ENCODE results near the gene NOTCH4. TPM values are rescaled to one million over a fixed set of nuclear protein-coding genes. Genes with fewer than 3 reads are reported as not detected.
"Not testable (repeated sequence)": the region's sequence is repeated elsewhere in the genome, so short reads cannot be mapped to it uniquely, and the experiment has no call there.

The NOTCH4 gene
- 2.3 to 2.6 TPM (median 2.5 TPM) in 3 replicates for total RNA-seq

DNA sequence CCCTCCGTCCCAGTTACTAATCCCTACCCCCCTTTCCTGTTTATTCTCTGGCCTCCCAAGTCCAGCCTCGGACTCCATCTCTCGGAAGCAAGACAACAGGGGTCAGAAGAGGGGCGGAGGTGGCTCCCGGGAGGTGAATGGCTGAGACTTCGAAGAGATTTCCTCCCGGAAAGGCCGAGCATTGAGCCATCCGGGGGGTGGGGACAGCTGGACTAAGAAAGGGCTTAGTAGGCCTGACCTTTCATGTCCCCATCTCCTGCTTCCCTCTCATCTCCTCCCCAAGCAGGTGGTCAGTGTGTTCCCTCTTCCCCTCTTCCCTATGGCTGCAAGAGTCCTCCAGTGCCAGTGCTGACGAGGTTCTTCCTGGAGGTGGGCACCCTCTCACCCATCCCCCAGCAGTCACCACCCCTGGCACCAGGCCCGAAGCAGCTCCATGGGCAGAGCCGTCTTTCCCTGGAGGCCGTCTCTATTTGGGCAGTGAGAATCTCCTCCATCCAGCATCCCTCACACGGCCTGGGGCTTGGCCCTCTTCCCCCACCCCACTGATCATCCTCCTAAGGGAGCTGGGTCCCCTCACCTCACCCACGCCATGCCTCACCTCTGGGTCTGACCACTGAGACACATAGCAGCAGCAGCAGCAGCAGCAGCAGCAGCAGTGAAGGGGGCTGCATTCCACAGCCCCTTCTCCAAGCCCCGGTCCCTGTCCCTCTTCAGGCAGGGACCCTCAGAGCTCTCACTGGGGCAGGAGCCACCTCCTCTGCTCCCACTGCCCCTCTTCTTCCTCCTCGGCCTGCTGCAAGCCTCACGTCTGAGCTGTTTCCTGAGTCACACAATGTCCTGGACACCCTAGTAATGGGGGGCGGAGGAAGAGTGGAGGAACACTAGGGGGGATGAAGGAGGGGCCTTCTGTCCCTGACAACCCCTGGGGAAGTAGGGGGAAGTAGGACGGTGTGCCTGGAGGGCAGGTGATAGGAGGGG lies at the start of gene NOTCH4:
Gene NOTCH4 (minus strand): TSS at position 810 of the 978 bp plus-strand sequence. CDS start 139 bp downstream, at position 671.
- Mint-ChIP-seq H3K4me1 (no peaks in the 10 kb centered on the region), H3K9me3 (no peaks in the 10 kb centered on the region), H3K36me3 (no peaks in the 10 kb centered on the region), H3K4me3 (no peak within 1 kb of the TSS), H3K27ac (no peak within 1 kb of the TSS), H3K27me3 (ENCODE audit: low read depth) (peaks cover 33% of the 10 kb centered on the region)
- no peak for DNase-seq (ENCODE audit: low spot score in 2 of 2, unreplicated experiment in 2 of 2)
- TF ChIP-seq CTCF (IDR thresholded peaks at IDR 0.05; ENCODE audit: unreplicated experiment) = no peak

GRCh38 chr6:32271429-32271828 lies 47.6 kb upstream of the NOTCH4 start:
- Mint-ChIP-seq H3K27ac (no peak overlapping the region), H3K4me1 (no peaks in the 10 kb centered on the region), H3K27me3 (ENCODE audit: low read depth) (no peaks in the 10 kb centered on the region), H3K4me3 (no peak overlapping the region), H3K9me3 (peaks cover 40% of the 10 kb centered on the region), H3K36me3 (peaks cover 31% of the 10 kb centered on the region)
- no peak for TF ChIP-seq CTCF (IDR thresholded peaks at IDR 0.05; ENCODE audit: unreplicated experiment)
- DNase-seq (ENCODE audit: low spot score in 2 of 2, unreplicated experiment in 2 of 2) = no peak

DNA sequence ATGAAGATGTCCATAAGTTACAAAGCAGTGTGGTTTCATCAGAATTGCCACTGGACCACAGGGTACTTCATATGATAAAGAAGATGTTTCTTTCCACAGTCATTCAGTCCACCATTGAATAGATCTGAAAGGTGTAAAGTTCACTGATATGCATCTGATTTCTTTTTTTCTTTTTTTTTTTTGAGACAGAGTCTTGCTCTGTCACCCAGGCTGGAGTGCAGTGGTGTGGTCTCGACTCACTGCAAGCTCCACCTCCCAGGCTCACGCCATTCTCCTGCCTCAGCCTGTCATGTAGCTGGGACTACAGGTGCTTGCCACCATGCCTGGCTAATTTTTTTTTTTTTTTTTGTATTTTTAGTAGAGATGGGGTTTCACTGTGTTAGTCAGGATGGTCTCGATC lies 44.6 kb upstream of the NOTCH4 start:
- H3K36me3 Mint-ChIP-seq = peaks cover 42% of the 10 kb centered on the region
- not testable (repeated sequence) for H3K27me3 Mint-ChIP-seq (ENCODE audit: low read depth)

DNA sequence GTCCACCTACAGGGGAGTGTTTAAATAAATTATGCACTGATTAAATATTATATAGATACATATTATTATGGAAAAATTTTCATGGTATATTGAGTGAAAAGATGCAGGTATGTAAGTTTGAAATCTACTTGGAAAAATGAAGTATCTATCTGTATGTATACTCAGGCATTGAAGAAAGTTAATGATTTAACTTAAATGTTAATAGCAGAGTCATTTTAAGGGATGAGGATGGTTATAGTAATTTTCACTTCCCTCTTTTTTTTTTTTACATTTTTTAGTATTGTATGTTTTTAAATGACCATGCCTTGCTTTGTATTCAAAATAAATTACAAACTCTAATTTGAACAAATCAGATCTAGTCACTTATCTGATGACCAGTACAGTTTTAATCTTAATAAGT lies 43.2 kb upstream of the NOTCH4 start:
- H3K4me3 Mint-ChIP-seq = no peak overlapping the region
- H3K4me1 Mint-ChIP-seq = no peaks in the 10 kb centered on the region
- H3K36me3 Mint-ChIP-seq = peaks cover 55% of the 10 kb centered on the region
- DNase-seq (ENCODE audit: low spot score in 2 of 2, unreplicated experiment in 2 of 2) = no peak
- no peak for TF ChIP-seq CTCF (IDR thresholded peaks at IDR 0.05; ENCODE audit: unreplicated experiment)
- H3K27ac Mint-ChIP-seq = no peak overlapping the region
- peaks cover 15% of the 10 kb centered on the region for H3K9me3 Mint-ChIP-seq
- H3K27me3 Mint-ChIP-seq (ENCODE audit: low read depth) = no peaks in the 10 kb centered on the region

More for the DNA sequence above, 44.6 kb upstream of the NOTCH4 start:
- not testable (repeated sequence) for DNase-seq (ENCODE audit: low spot score in 2 of 2, unreplicated experiment in 2 of 2); H3K27ac Mint-ChIP-seq; H3K4me3 Mint-ChIP-seq; H3K4me1 Mint-ChIP-seq
- peaks cover 26% of the 10 kb centered on the region for H3K9me3 Mint-ChIP-seq

DNA sequence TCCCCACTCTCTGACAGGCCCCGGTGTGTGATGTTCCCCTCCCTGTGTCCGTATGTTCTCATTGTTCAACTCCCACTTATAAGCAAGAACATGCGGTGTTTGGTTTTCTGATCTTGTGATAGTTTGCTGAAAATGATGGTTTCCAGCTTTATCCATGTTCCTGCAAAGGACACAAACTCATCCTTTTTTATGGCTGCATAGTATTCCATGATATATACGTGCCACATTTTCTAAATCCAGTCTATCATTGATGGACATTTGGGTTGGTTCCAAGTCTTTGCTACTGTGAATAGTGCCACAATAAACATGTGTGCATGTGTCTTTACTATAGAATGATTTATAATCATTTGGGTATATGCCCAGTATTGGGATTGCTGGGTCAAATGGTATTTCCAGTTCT lies 33.4 kb upstream of the NOTCH4 start:
- Mint-ChIP-seq H3K4me1 (peaks cover 15% of the 10 kb centered on the region), H3K9me3 (peaks cover 44% of the 10 kb centered on the region), H3K36me3 (peaks cover 29% of the 10 kb centered on the region)
- H3K27me3 Mint-ChIP-seq (ENCODE audit: low read depth); H3K27ac Mint-ChIP-seq; H3K4me3 Mint-ChIP-seq; DNase-seq (ENCODE audit: low spot score in 2 of 2, unreplicated experiment in 2 of 2): not testable (repeated sequence)

DNA sequence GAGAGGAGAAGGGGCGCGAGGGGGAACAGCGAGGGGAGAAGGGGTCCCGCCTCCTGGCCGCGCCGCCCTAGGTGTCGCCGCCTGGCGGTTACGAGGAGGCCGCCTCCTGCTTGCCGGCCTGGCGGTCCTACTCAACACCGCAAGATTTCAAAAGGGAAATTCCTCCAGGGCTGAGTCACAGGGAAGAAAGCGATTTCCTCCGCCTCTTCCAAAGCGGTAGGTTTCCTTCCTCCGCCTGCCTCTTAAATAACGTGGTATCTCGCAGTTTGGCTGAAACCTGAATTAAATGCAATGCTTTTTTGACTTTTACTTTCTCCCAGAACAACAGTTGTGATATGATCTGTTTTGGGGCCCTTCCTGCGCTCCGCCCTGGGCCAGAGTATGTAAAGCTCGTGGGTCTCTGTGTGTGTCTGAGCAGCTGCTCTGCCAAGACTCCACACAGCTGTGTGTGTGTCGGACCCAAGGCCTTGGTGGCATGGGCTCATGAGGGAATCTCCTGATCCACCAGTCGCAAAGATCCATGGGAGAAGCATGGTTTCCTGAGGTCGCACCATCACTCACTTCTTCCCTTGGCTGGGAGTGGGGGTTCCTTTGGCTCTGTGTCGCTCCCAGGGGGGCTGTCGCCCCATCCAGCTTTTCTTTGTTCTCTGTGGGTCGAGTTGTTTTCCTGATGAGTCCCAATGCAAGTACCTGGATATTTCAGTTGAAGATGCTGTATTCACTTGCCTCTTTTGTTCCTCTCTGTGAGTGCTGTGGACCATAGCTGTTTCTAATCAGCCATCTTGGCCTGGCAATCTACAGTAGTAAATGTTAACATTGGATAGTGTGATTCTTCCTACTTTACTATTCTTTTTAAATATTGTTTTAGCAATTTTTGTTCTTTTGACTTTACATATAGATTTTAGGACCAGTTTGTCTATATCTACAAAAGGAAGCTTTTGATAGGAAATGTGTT lies 31.6 kb upstream of the NOTCH4 start:
- peak overlapping the region; percentile 98 for H3K27ac Mint-ChIP-seq
- TF ChIP-seq CTCF (IDR thresholded peaks at IDR 0.05; ENCODE audit: unreplicated experiment) = peak; percentile 70
- peak overlapping the region; percentile 74 for H3K4me3 Mint-ChIP-seq
- peaks cover 5% of the 10 kb centered on the region for H3K27me3 Mint-ChIP-seq (ENCODE audit: low read depth)
- H3K36me3 Mint-ChIP-seq = peaks cover 25% of the 10 kb centered on the region
- peaks cover 28% of the 10 kb centered on the region for H3K9me3 Mint-ChIP-seq
- H3K4me1 Mint-ChIP-seq = peaks cover 15% of the 10 kb centered on the region
- peak; percentile 64 to 80 for DNase-seq (ENCODE audit: low spot score in 2 of 2, unreplicated experiment in 2 of 2)

Measured in mesothelial cell of epicardium (in vitro differentiated cells).